HUES6 (cell line): ENCODE results near the gene BMP8B.

Experiments used
- H3K27ac ChIP-seq: 2 replicates; pipeline ENCODE4 v1.7.0; 2013; ENCODE audit warnings: low read depth, mild to moderate bottlenecking, low read length, inconsistent platforms
- H3K27me3 ChIP-seq: 2 replicates; pipeline ENCODE4 v1.6.1; 2013; ENCODE audit warnings: low read length; ENCODE audit not compliant: control insufficient read depth, insufficient read depth
- H3K36me3 ChIP-seq: 2 replicates; pipeline ENCODE4 v1.6.1; 2013; ENCODE audit warnings: low read length; ENCODE audit not compliant: control insufficient read depth, insufficient read depth
- H3K4me1 ChIP-seq: 2 replicates; pipeline ENCODE4 v1.6.1; 2013; ENCODE audit warnings: low read length; ENCODE audit not compliant: control insufficient read depth, insufficient read depth
- H3K4me3 ChIP-seq: 2 replicates; pipeline ENCODE4 v1.5.1; 2013; ENCODE audit warnings: low read depth, low read length
- H3K9ac ChIP-seq: one replicate; pipeline ENCODE4 v1.6.1; 2013; ENCODE audit warnings: mild to moderate bottlenecking, low read length
- H3K9me3 ChIP-seq: 2 replicates; pipeline ENCODE4 v1.6.1; 2013; ENCODE audit warnings: low read depth, low read length; ENCODE audit not compliant: control insufficient read depth, insufficient read depth

BMP8B gene

DNA sequence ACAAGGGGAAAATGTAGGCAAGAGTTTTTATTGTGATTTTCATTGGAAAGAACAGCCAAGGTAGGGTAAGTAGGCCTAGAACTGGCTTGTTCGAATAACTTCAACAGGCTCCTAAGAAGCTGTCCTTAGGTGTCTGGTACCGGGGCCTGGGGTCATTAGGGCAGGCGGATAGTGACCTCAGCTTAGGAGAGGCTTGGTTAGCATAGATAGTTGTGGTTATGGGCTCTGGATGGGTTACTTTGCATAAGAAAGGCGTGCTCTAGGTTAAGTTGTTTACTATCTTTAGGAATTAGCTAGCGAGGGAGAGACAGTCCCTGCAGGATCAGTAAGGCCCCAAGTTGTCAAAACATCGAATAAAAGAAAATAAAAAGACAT lies 76.7 kb downstream of the BMP8B start:
- H3K4me1 ChIP-seq: peaks cover 8% of the 10 kb centered on the region; the same call in 1 of the 2 replicates
- no peaks in the 10 kb centered on the region for H3K9me3 ChIP-seq
- no peak overlapping the region for H3K27ac ChIP-seq
- H3K9ac ChIP-seq: no peak overlapping the region
- H3K36me3 ChIP-seq: no peaks in the 10 kb centered on the region
- no peak overlapping the region for H3K4me3 ChIP-seq
- H3K27me3 ChIP-seq: peaks cover 100% of the 10 kb centered on the region

GRCh38 chr1:39711104-39711965 lies 77.3 kb downstream of the BMP8B start:
- H3K27ac ChIP-seq: no peak overlapping the region
- H3K4me3 ChIP-seq: no peak overlapping the region
- peaks cover 100% of the 10 kb centered on the region for H3K27me3 ChIP-seq
- H3K9ac ChIP-seq: no peak overlapping the region
- H3K4me1 ChIP-seq: peaks cover 8% of the 10 kb centered on the region; the same call in 1 of the 2 replicates
- H3K9me3 ChIP-seq: no peaks in the 10 kb centered on the region
- H3K36me3 ChIP-seq: no peaks in the 10 kb centered on the region

GRCh38 chr1:39707506-39707905 lies 81.2 kb downstream of the BMP8B start:
- no peaks in the 10 kb centered on the region for H3K9me3 ChIP-seq
- H3K4me3 ChIP-seq: no peak overlapping the region
- H3K27ac ChIP-seq: no peak overlapping the region
- H3K4me1 ChIP-seq: peaks cover 8% of the 10 kb centered on the region; the same call in 1 of the 2 replicates
- peaks cover 100% of the 10 kb centered on the region for H3K27me3 ChIP-seq
- H3K36me3 ChIP-seq: no peaks in the 10 kb centered on the region
- no peak overlapping the region for H3K9ac ChIP-seq
